Upper lobe of right lung (tissue), 1 donor: ENCODE measurements around the gene TFB1M. TPM values are rescaled to one million over a fixed set of nuclear protein-coding genes. Genes with fewer than 3 reads are reported as not detected.

Source experiments
- ATAC-seq: fragments of 200-7000 bp; cut with Tn5 transposase; one replicate; pipeline ENCODE4 v1.9.1; 2020; ENCODE audit warnings: mild to moderate bottlenecking, moderate library complexity
- DNase-seq: peaks from one replicate; pipeline ENCODE4 v3.0.0-alpha.2; 2020
- H3K27ac ChIP-seq: fragments of 200-600 bp; one replicate; pipeline ENCODE4 v1.8.0; 2022
- H3K27me3 ChIP-seq: fragments of 200-600 bp; one replicate; pipeline ENCODE4 v1.8.0; 2022; ENCODE audit warnings: mild to moderate bottlenecking
- H3K36me3 ChIP-seq: fragments of 200-600 bp; one replicate; pipeline ENCODE4 v1.8.0; 2022
- H3K4me1 ChIP-seq: fragments of 200-600 bp; one replicate; pipeline ENCODE4 v1.8.0; 2022
- H3K4me3 ChIP-seq: fragments of 200-600 bp; one replicate; pipeline ENCODE4 v1.8.0; 2022; ENCODE audit warnings: mild to moderate bottlenecking
- H3K9me3 ChIP-seq: fragments of 200-600 bp; one replicate; pipeline ENCODE4 v1.8.0; 2022
- CTCF ChIP-seq: fragments of 200-600 bp; IDR thresholded peaks from one replicate; pipeline ENCODE4 v1.8.0; 2022; ENCODE audit warnings: antibody characterized with exemption
- intact Hi-C: fragments of 100-400 bp; cut with DNase I; formaldehyde crosslinking; loops from one replicate; pipeline ENCODE4 v1.11.0; 2022
- total RNA-seq: library from RNA; stranded (reverse); fragmentation: NEBNext Ultra II Directional; extraction: Animal tissue kit (Norgen Biotek cat#: 25700); gene quantifications from one replicate; pipeline ENCODE4 v1.2.1, GENCODE V29; 2021
- donor health status: DM: no; HTN: yes; CAD: no; lungs with severe emphysema.

The TFB1M gene
- total RNA-seq, 1 donor from 2014 or later: 18.6 TPM

GRCh38 chr6:155253337-155253736 lies 60.9 kb downstream of the TFB1M start:
- intact Hi-C loops: no loop called here
- no peaks in the 10 kb centered on the region for H3K4me1 ChIP-seq
- H3K27me3 ChIP-seq: no peaks in the 10 kb centered on the region
- no peaks in the 10 kb centered on the region for H3K9me3 ChIP-seq
- no peak overlapping the region for H3K27ac ChIP-seq
- DNase-seq: no peak
- peak; percentile 48 for ATAC-seq
- no peak overlapping the region for H3K4me3 ChIP-seq
- no peak for TF ChIP-seq CTCF
- peaks cover 37% of the 10 kb centered on the region for H3K36me3 ChIP-seq

GRCh38 chr6:155252581-155252980 lies 61.7 kb downstream of the TFB1M start:
- ATAC-seq: no peak
- Histone ChIP-seq H3K9me3 (no peaks in the 10 kb centered on the region), H3K27me3 (no peaks in the 10 kb centered on the region), H3K27ac (no peak overlapping the region), H3K36me3 (peaks cover 30% of the 10 kb centered on the region), H3K4me1 (no peaks in the 10 kb centered on the region), H3K4me3 (no peak overlapping the region)
- no peak for DNase-seq
- TF ChIP-seq CTCF: no peak
- intact Hi-C loops: no loop called here

- Histone ChIP-seq H3K4me3 (no peak overlapping the region), H3K27me3 (no peaks in the 10 kb centered on the region), H3K4me1 (no peaks in the 10 kb centered on the region), H3K9me3 (no peaks in the 10 kb centered on the region), H3K36me3 (peaks cover 13% of the 10 kb centered on the region), H3K27ac (no peak overlapping the region)
- no peak for DNase-seq
- TF ChIP-seq CTCF: no peak
- no peak for ATAC-seq
- intact Hi-C loops: no loop called here
Observed at GRCh38 chr6:155250701-155251381, 63.4 kb downstream of the TFB1M start.

- Histone ChIP-seq H3K4me1 (peaks cover 3% of the 10 kb centered on the region), H3K4me3 (peak overlapping the region; percentile 31), H3K9me3 (no peaks in the 10 kb centered on the region), H3K36me3 (peaks cover 9% of the 10 kb centered on the region), H3K27me3 (no peaks in the 10 kb centered on the region), H3K27ac (peak overlapping the region; percentile 14)
- DNase-seq: peak; percentile 84
- peak; percentile 94 for ATAC-seq
- intact Hi-C loops: no loop called here
- peak; percentile 63 for TF ChIP-seq CTCF
Observed at GRCh38 chr6:155248008-155249001, 66.0 kb downstream of the TFB1M start.

- Histone ChIP-seq H3K36me3 (peaks cover 2% of the 10 kb centered on the region), H3K4me1 (peaks cover 3% of the 10 kb centered on the region), H3K9me3 (no peaks in the 10 kb centered on the region), H3K4me3 (no peak overlapping the region), H3K27ac (peak overlapping the region; percentile 14), H3K27me3 (no peaks in the 10 kb centered on the region)
- ATAC-seq (peak; percentile 31), DNase-seq (no peak)
- no peak for TF ChIP-seq CTCF
- intact Hi-C loops: no loop called here
Observed at GRCh38 chr6:155247618-155248007, 66.7 kb downstream of the TFB1M start.
